Muscle layer of duodenum (tissue), 2 donors: ENCODE results near the gene GUCY1A2.
A peak's percentile ranks its signal among the peaks of the same experiment; 100 is the strongest.
"Not testable (repeated sequence)": the region's sequence is repeated elsewhere in the genome, so short reads cannot be mapped to it uniquely, and the experiment has no call there.

ENCODE experiments used
- H3K27ac ChIP-seq: one replicate; pipeline ENCODE4 v1.7.0; 2013; ENCODE audit warnings: mild to moderate bottlenecking, low read length
- H3K27me3 ChIP-seq: one replicate; pipeline ENCODE4 v1.7.0; 2013; ENCODE audit warnings: low read depth, mild to moderate bottlenecking, control low read depth, low read length
- H3K36me3 ChIP-seq, 2 donors: one replicate each; pipeline ENCODE4 v1.7.0; 2013; ENCODE audit warnings: low read length in 2 of 2, control low read depth in 1 of 2, mild to moderate bottlenecking in 1 of 2; ENCODE audit not compliant: insufficient read depth in 2 of 2, control insufficient read depth in 1 of 2
- H3K4me1 ChIP-seq, 2 donors: one replicate each; pipeline ENCODE4 v1.7.0; 2013; ENCODE audit warnings: low read length in 2 of 2, mild to moderate bottlenecking in 2 of 2, control low read depth in 1 of 2, moderate library complexity in 1 of 2; ENCODE audit not compliant: insufficient read depth in 2 of 2, control insufficient read depth in 1 of 2
- H3K4me3 ChIP-seq, 2 donors: one replicate each; pipeline ENCODE4 v1.7.0; 2013; ENCODE audit warnings: low read length in 2 of 2, low read depth in 1 of 2, mild to moderate bottlenecking in 1 of 2
- H3K9me3 ChIP-seq, 2 donors: one replicate each; pipeline ENCODE4 v1.7.0; 2013; ENCODE audit warnings: low read length in 2 of 2, control low read depth in 1 of 2, mild to moderate bottlenecking in 1 of 2; ENCODE audit not compliant: control insufficient read depth in 1 of 2
- donor health status: healthy.

The GUCY1A2 gene

GRCh38 chr11:107018219-107018901, at the start of gene GUCY1A2:
Gene GUCY1A2 (minus strand): TSS chr11:107018476. CDS start chr11:107018055, 421 bp downstream.
- Histone ChIP-seq H3K27ac (no peak within 1 kb of the TSS), H3K36me3 (no peaks in the 10 kb centered on the region), H3K9me3 (no peaks in the 10 kb centered on the region), H3K4me3 (peak within 1 kb of the TSS; percentile 37 to 66), H3K27me3 (peaks cover 19% of the 10 kb centered on the region), H3K4me1 (peaks cover 0 to 20% of the 10 kb centered on the region in 2 donors)

- no peak overlapping the region for H3K4me3 ChIP-seq
- H3K36me3 ChIP-seq: no peaks in the 10 kb centered on the region
- H3K4me1 ChIP-seq: no peaks in the 10 kb centered on the region
- peaks cover 0 to 21% of the 10 kb centered on the region in 2 donors for H3K9me3 ChIP-seq
- no peaks in the 10 kb centered on the region for H3K27me3 ChIP-seq
- no peak overlapping the region for H3K27ac ChIP-seq
Measured at GRCh38 chr11:107054391-107054790, 36.1 kb upstream of the GUCY1A2 start.

GRCh38 chr11:107051332-107051731, 33.1 kb upstream of the GUCY1A2 start:
- not testable (repeated sequence) for H3K36me3 ChIP-seq, H3K4me1 ChIP-seq, H3K4me3 ChIP-seq, H3K27ac ChIP-seq, H3K27me3 ChIP-seq
- peaks cover 0 to 21% of the 10 kb centered on the region in 2 donors for H3K9me3 ChIP-seq

GRCh38 chr11:107050899-107051298, 32.6 kb upstream of the GUCY1A2 start:
- not testable (repeated sequence) for H3K36me3 ChIP-seq, H3K4me1 ChIP-seq, H3K4me3 ChIP-seq, H3K27me3 ChIP-seq, H3K27ac ChIP-seq
- peaks cover 0 to 21% of the 10 kb centered on the region in 2 donors for H3K9me3 ChIP-seq

- H3K27me3 ChIP-seq: no peaks in the 10 kb centered on the region
- no peaks in the 10 kb centered on the region for H3K4me1 ChIP-seq
- H3K9me3 ChIP-seq: peaks cover 0 to 21% of the 10 kb centered on the region in 2 donors
- no peak overlapping the region for H3K4me3 ChIP-seq
- H3K36me3 ChIP-seq: no peaks in the 10 kb centered on the region
- H3K27ac ChIP-seq: no peak overlapping the region
Measured at GRCh38 chr11:107050121-107050520, 31.8 kb upstream of the GUCY1A2 start.

- H3K36me3 ChIP-seq: no peaks in the 10 kb centered on the region
- H3K4me1 ChIP-seq: no peaks in the 10 kb centered on the region
- H3K9me3 ChIP-seq: peaks cover 0 to 7% of the 10 kb centered on the region in 2 donors
- no peaks in the 10 kb centered on the region for H3K27me3 ChIP-seq
- H3K27ac ChIP-seq: no peak overlapping the region
- no peak overlapping the region for H3K4me3 ChIP-seq
Measured at GRCh38 chr11:107044503-107044902, 26.2 kb upstream of the GUCY1A2 start.

- H3K36me3 ChIP-seq: no peaks in the 10 kb centered on the region
Measured at GRCh38 chr11:107043242-107044006, 25.1 kb upstream of the GUCY1A2 start.

GRCh38 chr11:107042748-107043147, 24.5 kb upstream of the GUCY1A2 start:
- Histone ChIP-seq H3K27ac (no peak overlapping the region), H3K9me3 (peaks cover 0 to 7% of the 10 kb centered on the region in 2 donors), H3K4me1 (no peaks in the 10 kb centered on the region), H3K27me3 (no peaks in the 10 kb centered on the region), H3K4me3 (no peak overlapping the region), H3K36me3 (no peaks in the 10 kb centered on the region)

More at GRCh38 chr11:107043242-107044006, 25.1 kb upstream of the GUCY1A2 start:
- no peak overlapping the region for H3K27ac ChIP-seq
- no peak overlapping the region for H3K4me3 ChIP-seq
- H3K4me1 ChIP-seq: no peaks in the 10 kb centered on the region
- no peaks in the 10 kb centered on the region for H3K27me3 ChIP-seq
- H3K9me3 ChIP-seq: peaks cover 0 to 7% of the 10 kb centered on the region in 2 donors

GRCh38 chr11:107041088-107041444, 22.8 kb upstream of the GUCY1A2 start:
- H3K27ac ChIP-seq: no peak overlapping the region

GRCh38 chr11:107040433-107041087, 22.3 kb upstream of the GUCY1A2 start:
- Histone ChIP-seq H3K36me3 (no peaks in the 10 kb centered on the region), H3K27ac (no peak overlapping the region), H3K4me1 (no peaks in the 10 kb centered on the region), H3K27me3 (no peaks in the 10 kb centered on the region), H3K4me3 (no peak overlapping the region), H3K9me3 (peaks cover 0 to 7% of the 10 kb centered on the region in 2 donors)

More at GRCh38 chr11:107041088-107041444, 22.8 kb upstream of the GUCY1A2 start:
- H3K4me1 ChIP-seq: no peaks in the 10 kb centered on the region
- H3K9me3 ChIP-seq: peaks cover 0 to 7% of the 10 kb centered on the region in 2 donors
- no peak overlapping the region for H3K4me3 ChIP-seq
- no peaks in the 10 kb centered on the region for H3K27me3 ChIP-seq
- H3K36me3 ChIP-seq: no peaks in the 10 kb centered on the region

- no peaks in the 10 kb centered on the region for H3K27me3 ChIP-seq
- no peak overlapping the region for H3K27ac ChIP-seq
- H3K9me3 ChIP-seq: no peaks in the 10 kb centered on the region
- no peak overlapping the region for H3K4me3 ChIP-seq
- no peaks in the 10 kb centered on the region for H3K36me3 ChIP-seq
- no peaks in the 10 kb centered on the region for H3K4me1 ChIP-seq
Measured at GRCh38 chr11:107025673-107026072, 7.4 kb upstream of the GUCY1A2 start.
